NCI-H1048 (cell line): ENCODE measurements around the gene CFDP1.
A peak's percentile ranks its signal among the peaks of the same experiment; 100 is the strongest.
"Not testable (repeated sequence)": the region's sequence is repeated elsewhere in the genome, so short reads cannot be mapped to it uniquely, and the experiment has no call there.

Experiments used
- DNase-seq: peaks from one replicate; lab custom pipeline; 2025; lab: John Stamatoyannopoulos, UW

CFDP1 gene

GRCh38 chr16:75432828-75433731 lies at the start of gene CFDP1:
CFDP1 (minus strand) TSS chr16:75433503; CDS start chr16:75433352, 151 bp downstream.
- DNase-seq, result peak; percentile 70

DNA sequence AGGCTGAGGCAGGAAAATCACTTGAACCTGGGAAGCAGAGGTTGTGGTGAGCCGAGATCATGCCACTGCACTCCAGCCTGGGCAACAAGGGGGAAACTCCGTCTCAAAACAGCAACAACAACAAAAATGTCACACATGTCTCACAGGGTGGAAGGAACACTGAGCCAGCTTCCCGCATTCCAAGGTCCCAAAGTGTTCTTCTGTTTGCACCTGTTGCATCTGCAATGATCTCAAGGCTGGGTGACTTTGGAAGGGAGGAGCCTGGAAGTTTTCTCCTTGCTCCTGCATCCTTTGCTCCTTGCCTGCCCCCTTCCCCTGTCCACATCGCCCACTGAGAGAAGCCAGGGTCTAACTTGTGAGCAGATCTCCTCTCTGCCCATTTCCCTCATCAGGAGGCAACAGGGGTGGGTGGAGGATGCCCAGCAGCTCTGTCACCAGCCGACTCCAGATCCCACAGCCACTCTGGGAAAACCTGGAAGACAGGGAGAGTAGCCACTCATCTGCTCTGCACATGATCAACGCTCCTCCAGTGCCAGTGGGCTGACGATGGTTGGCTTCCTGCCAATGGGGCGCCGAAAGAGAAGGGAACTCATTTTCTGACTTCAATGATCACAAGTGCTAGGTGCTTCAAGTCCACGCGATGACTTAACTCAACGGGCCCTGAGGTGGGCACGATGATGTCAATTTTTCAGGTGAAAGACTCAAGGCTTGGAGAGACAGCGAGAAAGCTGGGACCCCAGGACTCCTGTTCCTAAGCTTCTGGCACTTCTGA lies 49.3 kb upstream of the CFDP1 start:
- DNase-seq, result no peak

- DNase-seq, result no peak
These were observed 48.2 kb upstream of the CFDP1 start for GRCh38 chr16:75481475-75481874.

GRCh38 chr16:75479421-75479990 lies 46.2 kb upstream of the CFDP1 start:
- DNase-seq, result no peak

- no peak for DNase-seq
These were observed 45.4 kb upstream of the CFDP1 start for GRCh38 chr16:75478480-75479345.

GRCh38 chr16:75477680-75478473 lies 44.6 kb upstream of the CFDP1 start:
- no peak for DNase-seq

DNA sequence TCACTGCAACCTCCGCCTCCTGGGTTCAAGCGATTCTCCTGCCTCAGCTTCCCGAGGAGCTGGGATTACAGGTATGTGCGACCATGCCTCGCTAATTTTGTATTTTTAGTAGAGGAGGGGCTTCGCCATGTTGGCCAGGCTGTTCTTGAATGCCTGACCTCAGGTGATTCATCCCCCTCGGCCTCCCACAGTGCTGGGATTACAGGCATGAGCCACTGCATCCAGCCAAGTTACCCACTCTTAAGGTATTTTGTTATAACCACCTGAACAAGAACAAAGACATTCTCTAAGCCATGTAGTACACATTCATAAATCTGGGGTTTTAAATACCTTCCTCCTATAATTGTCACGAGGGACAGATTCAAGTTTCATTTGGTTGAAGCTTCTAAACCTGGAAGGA lies 43.5 kb upstream of the CFDP1 start:
- DNase-seq, result no peak

DNA sequence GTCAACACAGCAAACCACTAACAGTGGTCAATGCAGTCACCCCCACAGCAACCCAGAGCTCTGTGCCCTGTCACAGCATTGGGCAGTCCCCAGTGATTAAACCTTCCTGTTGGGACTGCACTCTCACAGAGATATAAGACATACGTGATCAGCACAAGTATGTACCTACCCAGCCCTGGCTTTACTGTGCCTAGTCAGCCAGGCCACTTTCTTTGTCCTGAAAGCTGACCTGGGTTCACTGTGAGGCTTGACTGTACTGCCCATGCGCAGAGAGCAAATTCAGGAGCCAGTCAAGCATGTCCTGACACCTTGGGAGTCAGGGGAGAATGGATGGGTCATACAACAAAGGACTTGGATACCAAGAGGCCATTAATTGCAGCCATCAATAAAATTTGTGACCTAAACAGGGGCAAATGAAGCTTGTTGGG lies 42.1 kb upstream of the CFDP1 start:
- DNase-seq, result no peak

DNA sequence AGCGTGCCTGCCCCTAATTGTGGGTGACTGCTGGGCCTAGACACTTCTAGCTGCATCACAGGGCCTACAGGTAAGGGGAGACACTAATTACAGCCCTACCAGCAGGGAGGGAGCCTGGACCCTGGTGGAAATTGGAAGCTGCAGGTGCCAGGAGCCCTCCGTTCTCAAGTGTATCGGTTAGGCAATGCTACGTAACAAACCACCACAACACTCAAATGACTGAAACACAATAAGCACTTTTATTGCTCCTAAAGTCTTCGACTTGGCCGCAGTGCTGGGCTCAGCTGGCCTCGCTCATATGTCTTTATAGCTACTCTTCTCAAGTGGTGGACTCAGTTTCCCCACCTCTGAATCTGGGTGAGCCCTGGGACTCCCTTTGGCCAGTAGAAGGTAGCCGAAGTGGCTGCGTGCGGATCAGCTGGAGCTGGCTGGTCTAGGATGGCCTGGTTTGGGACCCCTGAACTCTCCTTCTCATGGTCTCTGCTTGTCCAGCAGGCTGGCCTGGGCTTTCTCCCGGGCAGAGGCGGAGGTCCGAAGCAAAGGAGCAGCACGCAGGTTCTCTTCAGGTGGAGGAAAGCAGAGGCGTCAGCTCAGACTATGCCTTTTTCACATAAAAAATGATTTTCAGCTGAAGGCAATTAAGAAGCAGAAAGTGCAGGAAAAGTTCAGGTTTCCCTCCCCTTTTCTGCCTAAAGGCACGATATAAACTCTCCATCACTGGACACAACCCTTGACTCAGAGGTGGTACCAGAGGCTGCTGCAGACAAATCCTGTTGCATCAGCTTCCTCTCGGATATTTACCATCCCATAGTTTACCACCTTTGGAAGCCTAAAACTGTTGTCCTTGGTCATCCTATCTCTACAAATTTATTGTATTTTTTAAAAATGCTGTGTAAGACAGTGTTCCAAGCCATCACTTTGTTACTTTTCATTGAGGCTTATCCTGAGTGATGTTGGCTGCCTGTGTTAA lies 39.9 kb upstream of the CFDP1 start:
- no peak for DNase-seq

DNA sequence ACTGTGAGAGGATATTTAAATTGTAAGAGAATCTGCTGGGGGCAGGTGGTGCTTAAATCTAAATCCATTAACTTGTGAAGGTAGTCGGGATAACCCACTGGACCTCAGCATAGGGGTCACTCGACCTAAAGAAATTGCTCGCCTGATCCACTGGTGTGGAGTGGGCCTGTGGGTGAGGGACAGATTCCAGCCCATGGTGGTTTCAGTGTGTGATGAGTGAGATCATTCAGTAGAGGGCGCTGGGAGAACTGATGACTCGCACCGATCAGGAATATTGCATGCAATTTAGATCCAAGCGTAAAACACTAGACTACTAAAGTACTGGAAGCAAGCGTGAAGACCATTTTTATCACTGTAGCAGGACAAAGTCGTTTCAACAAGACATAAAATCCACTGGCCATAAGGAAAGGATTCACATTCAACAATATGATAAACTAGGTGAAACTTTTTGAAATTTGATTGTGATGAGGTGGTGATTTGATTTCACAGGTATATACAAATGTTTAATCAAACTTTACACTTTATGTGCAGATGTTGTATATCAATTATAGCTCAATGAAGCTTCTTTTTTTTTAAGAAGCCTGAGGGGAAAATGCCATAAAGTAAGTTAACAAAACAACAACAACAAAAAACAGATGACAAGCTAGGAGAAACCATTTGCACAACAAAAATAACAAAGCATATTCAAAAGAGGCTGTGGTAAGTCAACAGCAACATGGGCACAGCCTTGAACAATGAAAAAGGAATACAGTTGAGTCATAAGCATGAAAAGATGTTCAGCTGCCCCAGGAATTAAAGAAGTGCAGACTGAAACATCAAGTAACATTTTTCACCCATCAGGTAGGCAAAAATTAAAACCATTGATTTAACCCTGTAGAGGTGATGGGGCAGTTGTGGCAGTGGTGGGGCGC lies 38.7 kb upstream of the CFDP1 start:
- DNase-seq, result no peak

DNA sequence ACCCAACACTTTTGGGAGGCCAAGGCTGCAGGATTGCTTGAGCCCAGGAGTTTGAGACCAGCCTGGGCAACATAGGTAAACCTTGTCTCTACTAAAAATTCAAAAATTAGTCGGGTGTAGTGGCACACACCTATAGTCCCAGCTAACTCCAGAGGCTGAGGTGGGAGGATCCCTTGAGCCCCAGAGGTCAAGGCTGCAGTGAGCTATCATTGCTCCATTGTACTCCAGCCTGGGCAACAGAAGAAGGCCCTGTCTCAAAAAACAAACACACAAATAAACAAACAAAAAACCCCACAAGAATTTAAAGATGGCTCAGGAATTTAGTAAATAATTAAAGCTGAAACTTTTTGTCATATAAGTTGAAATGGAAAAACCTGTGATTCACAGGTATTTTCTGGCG lies 33.5 kb upstream of the CFDP1 start:
- DNase-seq, result no peak

- peak; percentile 82 for DNase-seq
These were observed 31.0 kb upstream of the CFDP1 start, which contains the start of gene TMEM170A for GRCh38 chr16:75464122-75464918. TMEM170A (minus strand) TSS chr16:75464689; CDS start chr16:75464600, 89 bp downstream.

GRCh38 chr16:75463389-75464121 lies 30.3 kb upstream of the CFDP1 start:
- DNase-seq, result not testable (repeated sequence)

- DNase-seq, result no peak
These were observed 29.5 kb upstream of the CFDP1 start for GRCh38 chr16:75462806-75463205.

DNA sequence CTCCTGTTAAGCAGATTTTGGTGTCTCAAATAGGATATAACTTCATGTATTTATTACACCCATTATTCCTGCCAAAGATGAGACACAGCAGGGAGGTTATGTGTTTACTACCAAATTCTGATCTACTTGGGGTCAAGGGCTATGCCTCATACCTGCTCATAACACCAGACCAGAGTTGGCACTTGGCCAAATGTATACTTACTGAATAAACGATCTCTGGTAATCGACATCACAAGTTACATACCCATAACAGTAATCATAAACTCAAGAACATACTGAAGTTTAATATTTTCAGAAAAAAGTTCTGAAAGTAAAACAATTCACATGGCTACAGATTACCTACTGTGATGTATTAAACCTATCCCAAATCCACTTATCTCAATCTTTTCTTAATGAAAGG lies 28.3 kb upstream of the CFDP1 start:
- DNase-seq, result no peak

DNA sequence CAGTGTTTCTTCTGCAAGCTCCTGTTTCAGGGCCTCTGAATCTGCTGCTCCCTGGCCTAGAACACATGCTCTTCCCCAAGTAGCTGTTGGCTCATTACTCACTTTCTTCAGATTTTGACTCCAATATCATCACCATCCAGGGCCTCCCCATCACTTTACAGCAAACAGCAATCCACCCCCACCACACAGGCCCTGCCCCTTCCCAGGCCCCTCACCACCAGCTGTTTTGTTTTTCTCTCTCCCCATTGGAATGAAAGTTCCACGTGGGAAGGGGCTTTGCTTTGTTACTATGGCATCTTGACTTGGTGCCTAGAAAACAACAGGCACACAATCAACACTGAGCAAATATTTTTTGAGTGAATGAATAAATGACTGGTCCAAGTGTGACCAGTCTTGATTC lies 27.1 kb upstream of the CFDP1 start:
- no peak for DNase-seq

GRCh38 chr16:75459691-75460090 lies 26.4 kb upstream of the CFDP1 start:
- DNase-seq, result no peak
